AML-193 (cell line): Measurements from ENCODE around the gene COL4A6.

Source experiments
- DNase-seq, 2 experiments: peaks; one replicate each; lab custom pipeline; 2025; lab: John Stamatoyannopoulos, UW

The COL4A6 gene

GRCh38 chrX:108270739-108271396, 167.4 kb downstream of the COL4A6 start:
- DNase-seq, result no peak

DNA sequence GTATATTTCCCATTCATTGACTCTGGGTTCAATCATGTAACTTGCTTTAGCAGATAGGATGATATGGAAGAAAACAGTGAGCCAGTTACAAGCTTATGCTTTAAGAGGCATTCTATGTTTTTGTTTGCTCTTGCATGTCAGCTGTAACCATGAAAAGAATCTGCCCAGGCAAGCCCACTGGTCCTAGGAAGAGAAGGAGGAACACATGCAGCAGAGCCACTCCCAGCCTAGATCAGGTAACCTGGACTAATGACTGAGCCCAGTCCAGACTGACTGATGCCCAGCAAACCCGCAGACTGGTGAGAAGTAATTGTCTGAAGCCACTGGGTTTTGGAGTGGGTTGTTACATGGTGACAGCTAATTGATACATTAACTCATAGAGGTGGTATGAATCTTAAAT, 167.9 kb downstream of the COL4A6 start:
- no peak for DNase-seq

DNA sequence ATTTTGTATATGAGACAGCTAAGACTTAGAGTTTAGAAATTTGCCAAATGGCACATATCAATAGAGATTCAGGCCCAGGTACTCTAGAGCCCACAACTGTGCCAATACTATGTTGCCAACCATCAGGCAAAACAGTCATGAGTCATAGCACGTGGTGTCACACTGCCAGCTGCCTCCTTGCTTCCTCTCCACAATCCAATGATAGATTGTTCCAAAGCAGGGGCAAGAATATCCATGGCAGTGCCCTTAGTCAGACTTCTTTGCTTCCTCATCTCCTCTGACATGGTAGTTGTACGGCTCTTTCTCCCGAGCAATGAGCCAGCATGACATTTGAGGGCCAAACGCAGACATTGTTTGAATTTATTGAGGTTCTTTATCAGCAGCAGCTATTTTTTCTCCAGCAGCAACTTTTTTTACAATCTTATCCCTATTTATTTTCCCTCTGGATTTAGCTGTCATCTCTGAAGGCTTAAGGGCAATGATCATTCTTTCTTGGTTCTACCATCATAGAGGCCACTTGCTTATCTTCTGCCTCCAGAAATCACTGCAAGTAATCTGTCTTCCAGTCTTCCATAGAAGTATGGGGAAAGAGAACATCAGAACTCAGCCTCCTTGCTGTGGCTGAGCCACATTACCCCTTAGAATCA, 169.7 kb downstream of the COL4A6 start:
- no peak for DNase-seq

GRCh38 chrX:108267557-108267956, 170.7 kb downstream of the COL4A6 start:
- DNase-seq, result no peak

- no peak for DNase-seq
These were observed 173.8 kb downstream of the COL4A6 start for GRCh38 chrX:108264376-108264775.

DNA sequence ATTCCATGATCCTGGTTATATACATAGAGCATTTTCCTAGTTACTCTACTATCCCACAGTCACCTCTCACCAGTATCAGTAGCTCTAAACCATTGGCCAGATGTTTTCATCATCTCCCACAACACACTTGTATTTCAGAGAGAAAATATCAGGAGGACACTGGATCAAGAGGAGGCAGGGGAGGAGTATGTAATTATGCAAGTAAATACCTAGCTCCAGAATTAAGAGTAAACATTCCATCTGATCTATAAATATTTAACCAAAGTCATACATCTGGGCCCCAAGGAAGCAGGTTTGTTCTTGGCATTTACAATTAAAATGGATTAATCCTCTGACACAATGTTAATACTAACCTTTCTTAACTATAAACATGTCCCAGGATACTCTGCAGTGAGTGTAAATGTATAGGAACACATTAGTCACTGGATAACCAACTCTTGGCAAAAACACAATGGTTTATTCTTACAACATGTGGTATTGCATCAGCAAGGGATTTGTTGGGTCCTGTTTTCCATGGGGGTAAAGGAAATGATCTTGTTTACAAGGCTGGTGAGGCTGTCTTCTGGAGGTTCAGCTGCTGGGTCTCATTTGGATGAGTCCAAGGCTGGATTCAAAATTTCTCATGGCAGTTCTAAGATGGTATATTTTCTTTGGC, 176.5 kb downstream of the COL4A6 start:
- no peak for DNase-seq

GRCh38 chrX:108257556-108257955, 180.7 kb downstream of the COL4A6 start:
- no peak for DNase-seq

DNA sequence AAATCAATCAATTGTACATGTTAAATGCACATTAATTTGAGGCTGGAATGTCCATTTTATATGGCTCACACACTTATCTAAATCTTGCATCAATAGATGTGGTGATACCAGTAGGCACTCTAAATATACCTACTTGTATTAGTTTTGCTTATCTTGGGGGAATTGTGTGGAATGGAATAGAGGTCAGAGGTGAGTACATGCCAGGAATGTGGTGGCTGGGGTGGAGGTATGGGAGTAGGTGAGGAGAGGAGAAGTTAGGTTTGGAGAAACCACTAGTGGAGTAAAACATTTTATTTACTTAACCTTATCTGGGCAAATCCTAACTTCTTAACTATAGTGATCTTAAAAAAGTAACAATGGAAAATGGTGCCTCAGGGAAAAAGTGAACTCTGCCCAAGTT, 183.6 kb downstream of the COL4A6 start:
- no peak for DNase-seq

GRCh38 chrX:108250654-108251579, 187.3 kb downstream of the COL4A6 start:
- no peak for DNase-seq

- DNase-seq, result no peak
These were observed 191.8 kb downstream of the COL4A6 start for GRCh38 chrX:108246304-108246954.

- DNase-seq, result no peak
These were observed 192.8 kb downstream of the COL4A6 start for GRCh38 chrX:108245462-108245861.

- no peak for DNase-seq
These were observed 202.2 kb downstream of the COL4A6 start for GRCh38 chrX:108235986-108236385.

- DNase-seq, result no peak
These were observed 207.6 kb downstream of the COL4A6 start for GRCh38 chrX:108230574-108230973.

GRCh38 chrX:108224727-108225621, 213.2 kb downstream of the COL4A6 start:
- DNase-seq, result no peak

DNA sequence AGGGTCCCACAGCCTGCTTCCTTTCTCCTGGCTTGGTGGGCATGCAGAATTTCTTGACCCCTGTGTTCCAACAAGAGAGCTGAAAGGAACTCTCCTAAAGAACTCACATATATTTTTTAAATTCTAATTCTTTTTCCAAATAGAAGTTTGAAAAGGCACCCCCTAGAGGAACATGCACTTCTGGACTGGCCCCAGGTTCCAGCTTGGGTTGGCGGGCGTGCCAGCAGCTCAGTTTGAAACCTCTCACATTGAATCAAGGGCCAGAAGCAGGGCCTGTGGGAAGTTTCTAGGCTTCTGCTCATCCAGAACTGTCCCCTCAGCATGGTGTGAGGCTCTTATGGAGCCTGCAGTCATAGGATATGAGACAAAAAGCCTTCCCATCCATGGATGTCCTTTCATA, 214.0 kb downstream of the COL4A6 start:
- no peak for DNase-seq

DNA sequence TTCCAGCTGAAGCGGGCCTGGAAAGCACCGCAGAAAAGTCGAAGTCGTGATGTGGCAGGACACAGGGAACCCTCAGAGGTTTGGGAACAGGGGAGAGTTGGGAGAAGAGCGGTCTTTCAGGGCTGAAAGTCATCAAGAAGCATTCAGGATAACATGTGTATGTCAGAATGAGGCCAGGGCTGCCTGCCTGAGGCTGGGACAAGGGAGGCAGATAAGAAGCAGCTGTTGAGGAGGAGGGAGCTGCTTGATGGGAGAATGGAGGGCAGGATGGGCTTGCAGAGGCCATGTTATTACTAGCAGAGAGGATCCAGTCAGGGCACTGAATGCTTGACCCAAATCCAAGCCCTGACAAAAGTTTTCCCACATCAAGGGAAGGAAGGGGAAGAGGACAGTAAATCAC, 214.6 kb downstream of the COL4A6 start:
- no peak for DNase-seq

GRCh38 chrX:108221301-108221864, 216.8 kb downstream of the COL4A6 start:
- no peak for DNase-seq

GRCh38 chrX:108219949-108220601, 218.1 kb downstream of the COL4A6 start:
- DNase-seq, result no peak

DNA sequence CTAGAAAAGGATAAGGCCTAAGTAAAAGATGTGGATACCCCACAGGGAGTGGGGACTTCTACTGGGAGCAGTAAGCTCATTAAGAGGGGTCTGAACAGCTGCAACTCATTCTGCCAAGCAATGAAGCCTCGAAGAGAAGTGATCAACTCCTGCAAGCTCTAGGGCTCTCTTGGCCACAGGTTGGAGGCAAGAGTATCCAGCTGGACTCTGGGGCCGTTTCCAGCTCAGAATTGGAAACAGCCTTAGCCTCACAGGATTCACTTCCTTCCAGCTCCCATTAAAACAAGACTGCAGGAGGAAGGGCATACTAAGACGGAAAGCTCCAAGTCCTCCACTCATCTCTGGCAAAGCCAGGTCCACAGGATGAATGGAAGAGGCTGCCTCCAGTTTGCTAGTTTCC, 220.3 kb downstream of the COL4A6 start:
- no peak for DNase-seq
